ENCODE results near the gene CTBP2. TPM values are rescaled to one million over a fixed set of nuclear protein-coding genes. Genes with fewer than 3 reads are reported as not detected.
"Not testable (repeated sequence)": the region's sequence is repeated elsewhere in the genome, so short reads cannot be mapped to it uniquely, and the experiment has no call there.

Gene CTBP2
- total and polyA plus RNA-seq, 11 donors, result 10.1 to 45.5 (median 29.1) TPM

DNA sequence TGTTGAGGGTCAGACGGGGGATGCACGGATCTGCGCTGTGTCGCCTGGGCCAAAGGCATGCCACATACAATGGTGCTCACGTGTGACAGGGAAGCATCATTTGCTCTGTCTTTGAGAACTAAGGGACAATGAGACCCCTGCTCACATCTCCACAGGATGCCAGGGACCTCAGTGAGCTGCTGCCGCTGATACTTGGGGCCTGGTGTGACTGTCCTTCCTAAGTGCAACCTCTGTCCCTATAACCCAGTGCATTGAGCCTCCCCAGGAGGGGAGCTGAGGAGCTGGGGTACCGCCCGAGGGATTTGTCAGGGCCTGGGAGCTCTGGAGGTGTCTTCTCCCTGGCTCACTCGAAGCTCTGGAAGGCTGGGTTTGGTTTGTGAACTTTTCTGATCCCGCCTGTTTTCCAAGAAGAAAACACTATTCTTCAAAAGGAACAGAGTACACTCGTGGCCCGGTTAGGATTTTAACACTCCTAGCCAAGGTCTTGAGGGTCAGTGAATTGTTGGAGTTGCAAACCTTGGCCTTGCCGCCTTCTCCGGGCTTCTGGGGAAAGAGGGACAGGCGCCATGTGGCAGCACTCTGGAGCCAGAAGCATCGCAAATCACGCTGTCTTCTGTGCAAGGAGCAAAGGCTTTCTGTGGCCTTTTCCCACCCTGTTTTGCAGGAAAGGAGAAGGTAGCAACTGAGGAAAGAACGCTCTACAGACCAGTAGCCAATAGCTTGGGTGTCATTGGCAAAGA lies 26.2 kb upstream of the CTBP2 start:
- Histone ChIP-seq H3K4me3 (no peak overlapping the region), H3K36me3 (no peaks in the 10 kb centered on the region), H3K4me1 (no peaks in the 10 kb centered on the region), H3K9me3 (peaks cover 0 to 4% (median 0%) of the 10 kb centered on the region in 12 donors), H3K27me3 (no peaks in the 10 kb centered on the region), H3K27ac (no peak overlapping the region)
- DNase-seq (no peak), ATAC-seq (no peak)
- intact Hi-C loops (cut with DNase I), result no loop called here
- WGBS, 4 donors, result 86 to 93% (median 89%) methylated on average over 16 to 18 of the region's 18 CpGs
- no peak for TF ChIP-seq CTCF (IDR thresholded peaks at IDR 0.05)
- TF ChIP-seq POLR2A (IDR thresholded peaks at IDR 0.05), result no peak

DNA sequence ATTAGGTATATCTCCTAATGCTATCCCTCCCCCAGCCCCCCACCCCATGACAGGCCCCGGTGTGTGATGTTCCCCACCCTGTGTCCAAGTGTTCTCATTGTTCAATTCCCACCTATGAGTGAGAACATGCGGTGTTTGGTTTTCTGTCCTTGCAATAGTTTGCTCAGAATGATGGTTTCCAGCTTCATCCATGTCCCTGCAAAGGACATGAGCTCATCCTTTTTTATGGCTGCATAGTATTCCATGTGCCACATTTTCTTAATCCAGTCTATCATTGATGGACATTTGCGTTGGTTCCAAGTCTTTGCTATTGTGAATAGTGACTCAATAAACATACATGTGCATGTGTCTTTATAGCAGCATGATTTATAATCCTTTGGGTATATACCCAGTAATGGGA lies 18.7 kb upstream of the CTBP2 start:
- not testable (repeated sequence) for H3K4me3 ChIP-seq, H3K27ac ChIP-seq, H3K36me3 ChIP-seq, H3K9me3 ChIP-seq, H3K4me1 ChIP-seq, DNase-seq, ATAC-seq
- 96 to 100% (median 99%) methylated on average over 2 to 3 of the region's 3 CpGs for WGBS, 4 donors
- intact Hi-C loops (cut with DNase I), result loop anchor here in 1 of 10 donors (10.0 kb wide), 1 partner anchor 186 kb away; no protein-coding TSS in a partner anchor
- peaks cover 0 to 13% (median 0%) of the 10 kb centered on the region in 9 donors for H3K27me3 ChIP-seq

GRCh38 chr10:125177641-125178640 lies 17.6 kb upstream of the CTBP2 start:
- DNase-seq, result no peak
- WGBS, 4 donors, result 79 to 83% (median 82%) methylated on average over 14 of the region's 14 CpGs
- TF ChIP-seq CTCF (IDR thresholded peaks at IDR 0.05) (no peak), POLR2A (IDR thresholded peaks at IDR 0.05) (no peak)

DNA sequence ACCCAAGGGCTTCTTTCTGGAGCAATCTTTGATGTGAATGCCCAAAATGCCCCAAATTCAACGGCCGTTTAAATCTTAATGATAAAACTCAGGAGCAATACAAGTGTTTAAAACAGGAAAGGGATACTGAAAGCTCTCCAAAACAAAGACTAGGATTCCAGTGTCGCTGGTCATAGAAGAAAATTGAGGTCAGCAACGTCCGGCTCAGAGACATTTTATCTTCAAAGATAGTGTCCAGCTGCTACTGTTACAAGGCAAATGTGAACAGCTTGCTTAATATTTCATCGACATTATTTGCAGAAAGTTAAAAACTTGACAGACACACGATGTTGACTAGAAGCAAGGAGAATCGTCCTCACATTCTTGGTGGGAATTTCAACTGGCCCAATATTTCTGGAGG lies 15.4 kb upstream of the CTBP2 start:
- intact Hi-C loops (cut with DNase I), result loop anchor here in 1 of 10 donors (10.0 kb wide), 1 partner anchor 189 kb away; no protein-coding TSS in a partner anchor
- no peaks in the 10 kb centered on the region for H3K36me3 ChIP-seq
- no peak overlapping the region for H3K4me3 ChIP-seq
- H3K27me3 ChIP-seq, result peaks cover 0 to 15% (median 0%) of the 10 kb centered on the region in 9 donors
- no peaks in the 10 kb centered on the region for H3K4me1 ChIP-seq
- WGBS, 4 donors, result 39 to 52% (median 41%) methylated on average over 8 of the region's 8 CpGs
- peak overlapping the region in 1 of 12 donors; percentile 29 for H3K27ac ChIP-seq
- no peak for TF ChIP-seq POLR2A (IDR thresholded peaks at IDR 0.05)
- TF ChIP-seq CTCF (IDR thresholded peaks at IDR 0.05), result no peak
- DNase-seq (no peak), ATAC-seq (peak in 2 of 4 donors; percentile 32 to 64)
- H3K9me3 ChIP-seq, result peaks cover 0 to 4% (median 0%) of the 10 kb centered on the region in 12 donors

More at GRCh38 chr10:125177641-125178640, 17.6 kb upstream of the CTBP2 start:
- intact Hi-C loops (cut with DNase I), result loop anchor here in 1 of 10 donors (10.0 kb wide), 1 partner anchor 187 kb away; no protein-coding TSS in a partner anchor
- Histone ChIP-seq H3K36me3 (no peaks in the 10 kb centered on the region), H3K9me3 (peaks cover 0 to 6% (median 0%) of the 10 kb centered on the region in 12 donors), H3K4me1 (no peaks in the 10 kb centered on the region), H3K4me3 (no peak overlapping the region), H3K27ac (no peak overlapping the region), H3K27me3 (peaks cover 0 to 15% (median 0%) of the 10 kb centered on the region in 9 donors)
- no peak for ATAC-seq
